Measurements from ENCODE around the gene TMEM54.

Gene TMEM54

DNA sequence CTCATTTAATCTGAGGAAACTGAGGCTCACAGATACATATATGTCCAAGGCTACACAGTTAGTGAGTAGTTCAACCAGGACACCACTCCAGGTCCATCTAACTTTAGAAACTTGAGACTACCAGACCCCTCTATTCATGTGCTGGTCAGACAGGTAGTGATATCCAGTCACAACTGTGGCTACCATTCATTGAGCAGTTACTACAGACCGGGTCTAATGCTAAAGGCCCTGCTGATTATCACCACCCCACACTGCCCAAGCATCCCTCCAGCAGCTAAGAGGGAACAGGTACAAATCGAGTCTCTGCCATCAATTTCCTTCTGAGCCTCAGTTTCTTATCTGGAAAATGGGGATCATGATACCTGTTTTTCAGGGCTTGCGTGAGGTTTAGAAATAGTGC is 9.6 kb downstream of the TMEM54 start:
- Histone ChIP-seq H3K4me2 (ENCODE audit: low read length) (no peak overlapping the region), H3K9me2 (ENCODE audit: low read depth, low read length) (no peaks in the 10 kb centered on the region), H2AFZ (ENCODE audit: low read length) (no peak overlapping the region), H3K27ac (ENCODE audit: low read depth, low read length, poor library complexity, severe bottlenecking) (no peak overlapping the region), H4K20me1 (ENCODE audit: insufficient read depth, low read length) (no peaks in the 10 kb centered on the region), H3K79me2 (ENCODE audit: insufficient read depth, low read length) (no peaks in the 10 kb centered on the region), H3F3A (ENCODE audit: insufficient read depth, low read length) (no peaks in the 10 kb centered on the region), H3K9ac (ENCODE audit: low read length) (no peak overlapping the region), H3K4me1 (ENCODE audit: insufficient read depth, low read length, severe bottlenecking) (no peaks in the 10 kb centered on the region), H3K4me3 (ENCODE audit: low read depth, low read length, poor library complexity, severe bottlenecking) (no peak overlapping the region), H3K9me3 (ENCODE audit: low read length) (no peaks in the 10 kb centered on the region), H3K27me3 (ENCODE audit: insufficient read depth, low read length) (peaks cover 8% of the 10 kb centered on the region), H3K36me3 (ENCODE audit: insufficient read depth, low read length) (no peaks in the 10 kb centered on the region)
- no peak for TF ChIP-seq EZH2 (IDR thresholded peaks at IDR 0.05; ENCODE audit: borderline replicate concordance, low read length)

DNA sequence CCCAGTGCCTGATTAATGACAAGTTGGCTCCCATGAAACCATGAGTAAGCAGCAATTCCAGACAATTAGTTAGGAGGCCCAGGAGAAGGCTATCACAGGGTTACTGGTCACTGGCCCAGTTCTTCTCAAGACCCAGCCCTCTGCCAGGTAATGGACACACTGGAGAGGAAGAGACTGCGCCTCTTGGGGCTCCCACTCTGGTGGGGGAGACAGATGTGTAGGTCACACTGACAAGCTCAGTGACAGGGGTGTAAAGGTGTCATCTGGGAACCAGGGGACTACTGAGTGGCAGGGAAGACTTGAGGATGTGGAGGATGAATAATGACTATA is 10.0 kb downstream of the TMEM54 start:
- Histone ChIP-seq H3K9me2 (ENCODE audit: low read depth, low read length) (no peaks in the 10 kb centered on the region), H3K36me3 (ENCODE audit: insufficient read depth, low read length) (no peaks in the 10 kb centered on the region), H3K79me2 (ENCODE audit: insufficient read depth, low read length) (no peaks in the 10 kb centered on the region), H3K27ac (ENCODE audit: low read depth, low read length, poor library complexity, severe bottlenecking) (no peak overlapping the region), H3F3A (ENCODE audit: insufficient read depth, low read length) (no peaks in the 10 kb centered on the region), H3K9ac (ENCODE audit: low read length) (no peak overlapping the region), H3K4me1 (ENCODE audit: insufficient read depth, low read length, severe bottlenecking) (no peaks in the 10 kb centered on the region), H3K9me3 (ENCODE audit: low read length) (no peaks in the 10 kb centered on the region), H4K20me1 (ENCODE audit: insufficient read depth, low read length) (no peaks in the 10 kb centered on the region), H3K4me2 (ENCODE audit: low read length) (no peak overlapping the region), H2AFZ (ENCODE audit: low read length) (no peak overlapping the region), H3K4me3 (ENCODE audit: low read depth, low read length, poor library complexity, severe bottlenecking) (no peak overlapping the region), H3K27me3 (ENCODE audit: insufficient read depth, low read length) (peaks cover 8% of the 10 kb centered on the region)
- no peak for TF ChIP-seq EZH2 (IDR thresholded peaks at IDR 0.05; ENCODE audit: borderline replicate concordance, low read length)
- TF ChIP-seq, protein P1, sequence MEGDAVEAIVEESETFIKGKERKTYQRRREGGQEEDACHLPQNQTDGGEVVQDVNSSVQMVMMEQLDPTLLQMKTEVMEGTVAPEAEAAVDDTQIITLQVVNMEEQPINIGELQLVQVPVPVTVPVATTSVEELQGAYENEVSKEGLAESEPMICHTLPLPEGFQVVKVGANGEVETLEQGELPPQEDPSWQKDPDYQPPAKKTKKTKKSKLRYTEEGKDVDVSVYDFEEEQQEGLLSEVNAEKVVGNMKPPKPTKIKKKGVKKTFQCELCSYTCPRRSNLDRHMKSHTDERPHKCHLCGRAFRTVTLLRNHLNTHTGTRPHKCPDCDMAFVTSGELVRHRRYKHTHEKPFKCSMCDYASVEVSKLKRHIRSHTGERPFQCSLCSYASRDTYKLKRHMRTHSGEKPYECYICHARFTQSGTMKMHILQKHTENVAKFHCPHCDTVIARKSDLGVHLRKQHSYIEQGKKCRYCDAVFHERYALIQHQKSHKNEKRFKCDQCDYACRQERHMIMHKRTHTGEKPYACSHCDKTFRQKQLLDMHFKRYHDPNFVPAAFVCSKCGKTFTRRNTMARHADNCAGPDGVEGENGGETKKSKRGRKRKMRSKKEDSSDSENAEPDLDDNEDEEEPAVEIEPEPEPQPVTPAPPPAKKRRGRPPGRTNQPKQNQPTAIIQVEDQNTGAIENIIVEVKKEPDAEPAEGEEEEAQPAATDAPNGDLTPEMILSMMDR (IDR thresholded peaks at IDR 0.05; ENCODE audit: low read length) = no peak

DNA sequence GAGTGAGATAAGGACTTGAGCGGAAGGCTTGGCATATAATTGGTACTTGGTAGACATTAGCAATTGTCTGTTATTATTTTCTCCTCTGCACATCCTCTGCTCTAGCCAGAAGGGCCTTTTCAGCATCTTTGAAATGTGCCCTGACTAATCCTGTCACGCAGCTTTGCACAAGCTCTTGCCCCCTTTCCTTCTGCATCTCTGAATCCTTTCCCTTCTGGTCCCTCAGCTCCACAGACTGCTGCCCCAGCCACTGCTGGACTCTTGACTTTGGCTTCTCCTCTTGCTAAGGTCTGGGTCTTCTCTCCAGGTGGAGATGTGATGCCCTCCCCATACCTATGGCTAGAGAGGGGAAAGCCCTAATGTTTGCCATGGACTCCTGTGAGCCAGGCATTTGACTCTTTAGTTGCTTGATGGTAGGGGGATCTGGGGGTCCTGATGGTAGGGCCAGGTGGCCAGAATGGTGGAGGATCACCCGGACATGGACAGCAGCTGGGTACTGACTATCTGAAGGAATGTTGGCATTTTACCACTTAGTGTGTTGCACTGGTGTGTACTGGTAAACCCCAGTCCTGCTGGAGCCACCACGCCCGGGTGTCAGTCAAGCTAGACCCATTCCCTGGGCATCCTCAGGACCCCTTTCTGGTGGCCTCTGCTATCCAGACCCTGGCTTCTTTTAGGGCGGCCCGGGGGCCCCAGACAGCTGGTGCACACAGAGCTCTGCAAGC is 10.5 kb downstream of the TMEM54 start:
- H3K4me3 ChIP-seq (ENCODE audit: low read depth, low read length, poor library complexity, severe bottlenecking) = no peak overlapping the region
- H3K4me1 ChIP-seq (ENCODE audit: insufficient read depth, low read length, severe bottlenecking) = no peaks in the 10 kb centered on the region
- H3K27me3 ChIP-seq (ENCODE audit: insufficient read depth, low read length) = peaks cover 8% of the 10 kb centered on the region
- no peak overlapping the region for H2AFZ ChIP-seq (ENCODE audit: low read length)
- no peak overlapping the region for H3K9ac ChIP-seq (ENCODE audit: low read length)
- no peaks in the 10 kb centered on the region for H3K9me2 ChIP-seq (ENCODE audit: low read depth, low read length)
- no peaks in the 10 kb centered on the region for H3K79me2 ChIP-seq (ENCODE audit: insufficient read depth, low read length)
- H3K4me2 ChIP-seq (ENCODE audit: low read length) = no peak overlapping the region
- H3K9me3 ChIP-seq (ENCODE audit: low read length) = no peaks in the 10 kb centered on the region
- H3F3A ChIP-seq (ENCODE audit: insufficient read depth, low read length) = no peaks in the 10 kb centered on the region
- H4K20me1 ChIP-seq (ENCODE audit: insufficient read depth, low read length) = no peaks in the 10 kb centered on the region
- H3K36me3 ChIP-seq (ENCODE audit: insufficient read depth, low read length) = no peaks in the 10 kb centered on the region
- H3K27ac ChIP-seq (ENCODE audit: low read depth, low read length, poor library complexity, severe bottlenecking) = no peak overlapping the region
- TF ChIP-seq, protein P1 (IDR thresholded peaks at IDR 0.05; ENCODE audit: low read length) = no peak
- no peak for TF ChIP-seq EZH2 (IDR thresholded peaks at IDR 0.05; ENCODE audit: borderline replicate concordance, low read length)

DNA sequence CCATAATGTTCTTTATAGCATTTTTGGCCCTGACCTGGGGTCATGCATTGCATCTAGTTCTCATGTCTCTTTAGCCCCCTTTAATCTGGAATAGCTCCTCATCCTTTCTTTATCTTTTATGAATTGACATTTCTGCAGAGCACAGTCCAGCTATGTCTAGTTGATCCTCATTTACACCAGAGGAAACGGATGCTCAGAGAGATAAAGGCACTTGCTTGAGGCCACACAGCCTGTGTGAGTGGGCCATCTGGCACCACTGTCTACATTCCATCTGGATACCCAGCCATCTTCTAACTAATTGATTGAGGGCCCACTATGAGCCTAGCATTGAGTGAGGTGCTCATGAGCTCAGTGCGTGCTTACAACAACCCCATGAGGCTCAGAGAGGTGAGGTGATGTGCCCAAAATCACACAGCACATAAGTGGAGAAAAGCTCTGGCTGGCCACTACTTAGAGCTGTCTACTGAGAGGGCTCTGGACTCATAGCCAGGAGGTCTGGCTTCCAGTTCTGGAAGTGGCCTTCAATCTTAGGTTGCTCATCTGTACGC is 11.4 kb downstream of the TMEM54 start:
- no peak overlapping the region for H3K4me2 ChIP-seq (ENCODE audit: low read length)
- no peak overlapping the region for H2AFZ ChIP-seq (ENCODE audit: low read length)
- peaks cover 8% of the 10 kb centered on the region for H3K27me3 ChIP-seq (ENCODE audit: insufficient read depth, low read length)
- no peaks in the 10 kb centered on the region for H3K9me3 ChIP-seq (ENCODE audit: low read length)
- no peak overlapping the region for H3K4me3 ChIP-seq (ENCODE audit: low read depth, low read length, poor library complexity, severe bottlenecking)
- no peaks in the 10 kb centered on the region for H3K79me2 ChIP-seq (ENCODE audit: insufficient read depth, low read length)
- H3K9me2 ChIP-seq (ENCODE audit: low read depth, low read length) = no peaks in the 10 kb centered on the region
- TF ChIP-seq, protein P1 (IDR thresholded peaks at IDR 0.05; ENCODE audit: low read length) = no peak
- no peak for TF ChIP-seq EZH2 (IDR thresholded peaks at IDR 0.05; ENCODE audit: borderline replicate concordance, low read length)
- H3F3A ChIP-seq (ENCODE audit: insufficient read depth, low read length) = no peaks in the 10 kb centered on the region
- no peaks in the 10 kb centered on the region for H3K4me1 ChIP-seq (ENCODE audit: insufficient read depth, low read length, severe bottlenecking)
- H3K27ac ChIP-seq (ENCODE audit: low read depth, low read length, poor library complexity, severe bottlenecking) = no peak overlapping the region
- no peak overlapping the region for H3K9ac ChIP-seq (ENCODE audit: low read length)
- no peaks in the 10 kb centered on the region for H3K36me3 ChIP-seq (ENCODE audit: insufficient read depth, low read length)
- H4K20me1 ChIP-seq (ENCODE audit: insufficient read depth, low read length) = no peaks in the 10 kb centered on the region

Data from OCI-LY1 (cell line).